ENCODE results near the gene CHCHD4.
"Not testable (repeated sequence)": the region's sequence is repeated elsewhere in the genome, so short reads cannot be mapped to it uniquely, and the experiment has no call there.

CHCHD4 gene

DNA sequence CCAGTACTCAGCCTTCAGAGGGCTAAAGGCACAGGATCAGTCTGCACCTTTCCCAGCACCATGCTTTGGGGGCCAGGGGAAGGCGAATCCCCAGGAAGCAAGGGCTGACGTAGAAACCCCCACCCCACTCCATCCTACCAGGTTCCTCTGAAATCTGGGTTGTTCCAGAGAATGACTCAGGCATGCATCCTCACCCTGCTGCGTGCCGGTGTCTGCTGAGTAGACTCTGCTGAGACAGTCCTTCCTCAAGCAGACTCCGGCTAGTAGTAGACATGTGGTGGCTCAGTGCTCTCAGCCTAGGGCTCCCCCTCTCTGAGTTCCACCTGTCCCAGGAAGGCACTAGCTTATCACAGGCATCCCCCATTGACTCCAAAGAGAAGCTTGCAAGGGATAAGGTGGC is 9.2 kb upstream of the CHCHD4 start:
- no peak for DNase-seq

DNA sequence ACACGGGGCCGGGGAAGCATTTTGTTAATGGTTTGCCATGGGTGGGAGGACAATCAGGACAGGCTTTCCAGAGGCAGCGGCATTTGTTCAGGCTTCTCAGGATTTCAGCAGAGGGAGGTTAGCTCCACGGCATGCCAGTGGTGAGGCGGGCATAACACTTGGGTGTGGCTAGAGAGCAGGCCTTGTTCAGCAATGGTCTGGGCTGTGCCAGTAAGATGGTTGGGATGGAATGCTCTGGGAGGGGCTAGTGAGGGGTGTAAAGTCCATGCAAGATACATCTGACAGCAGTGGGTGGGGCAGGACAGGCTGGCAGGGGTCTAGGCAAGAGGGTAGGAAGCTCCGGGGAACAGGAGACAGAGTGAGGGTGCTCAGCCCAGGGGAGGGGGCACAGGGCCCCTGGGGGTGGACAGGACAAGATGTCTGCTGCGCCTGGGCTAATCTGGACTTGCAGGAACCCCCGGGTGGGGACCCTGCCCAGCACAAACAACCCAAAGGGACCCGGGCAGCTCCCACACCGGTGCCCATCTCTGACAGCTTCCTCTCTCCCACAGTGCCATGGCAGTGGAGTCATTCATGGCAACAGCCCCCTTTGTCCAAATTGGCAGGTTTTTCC is 8.6 kb upstream of the CHCHD4 start:
- DNase-seq: no peak

DNA sequence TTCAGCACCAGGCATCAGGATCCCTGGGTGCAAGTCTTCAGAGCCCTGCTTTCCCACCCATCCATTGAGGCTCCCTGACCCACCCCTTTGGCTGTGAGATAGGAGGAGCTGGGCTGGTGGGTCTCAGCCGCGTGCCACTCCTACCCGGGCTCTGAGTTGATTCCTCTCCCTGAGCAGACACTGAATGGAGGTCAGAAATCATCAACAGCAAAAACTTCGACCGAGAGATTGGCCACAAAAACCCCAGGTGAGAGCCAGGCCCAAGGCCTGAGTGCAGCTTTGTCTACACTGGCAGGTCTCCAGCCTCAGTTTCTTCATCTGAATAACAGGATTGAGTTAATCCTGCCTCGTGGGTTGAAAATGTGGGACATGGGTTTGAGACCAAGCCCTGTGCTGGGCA is 8.0 kb upstream of the CHCHD4 start:
- DNase-seq: no peak

DNA sequence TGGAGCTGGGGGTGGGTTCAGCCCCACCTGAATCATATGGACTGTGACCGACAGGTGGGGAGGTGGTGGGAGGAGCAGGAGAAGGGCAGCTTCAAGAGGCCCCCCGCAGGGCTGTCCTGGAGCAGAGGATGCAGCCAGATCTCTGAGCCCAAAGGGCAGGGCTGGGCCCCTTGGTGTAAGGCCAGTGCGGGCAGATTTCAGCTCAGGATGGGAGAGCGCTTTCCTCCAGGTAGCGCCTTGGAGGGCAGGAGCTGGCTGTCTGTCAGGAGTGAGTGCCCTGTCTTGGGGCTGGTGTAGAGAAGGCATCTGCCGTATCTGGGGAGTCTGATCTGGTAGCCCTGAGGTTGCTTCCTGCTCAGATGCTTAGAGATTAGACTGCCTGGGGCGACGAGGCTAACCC is 7.5 kb upstream of the CHCHD4 start:
- no peak for DNase-seq

DNA sequence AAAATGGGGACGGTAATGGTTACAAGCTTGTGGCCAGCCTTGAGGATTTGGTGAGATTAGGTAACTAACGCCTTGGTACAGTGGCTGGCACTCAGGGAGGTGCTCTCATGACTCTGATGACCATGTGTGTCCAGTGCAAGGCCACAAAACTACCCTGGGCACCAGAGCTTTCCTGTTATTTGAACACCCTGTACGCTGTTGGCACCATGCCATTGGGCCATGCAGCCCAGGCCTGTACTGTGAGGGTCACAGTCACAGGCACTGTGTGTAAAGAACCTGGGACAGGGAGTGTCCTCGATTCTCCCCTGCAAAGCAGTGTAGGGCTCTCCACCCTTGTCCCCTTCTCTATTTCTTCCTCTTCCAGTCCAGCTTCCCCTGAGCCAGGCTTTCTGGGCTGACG is 6.5 kb upstream of the CHCHD4 start:
- no peak for DNase-seq

DNA sequence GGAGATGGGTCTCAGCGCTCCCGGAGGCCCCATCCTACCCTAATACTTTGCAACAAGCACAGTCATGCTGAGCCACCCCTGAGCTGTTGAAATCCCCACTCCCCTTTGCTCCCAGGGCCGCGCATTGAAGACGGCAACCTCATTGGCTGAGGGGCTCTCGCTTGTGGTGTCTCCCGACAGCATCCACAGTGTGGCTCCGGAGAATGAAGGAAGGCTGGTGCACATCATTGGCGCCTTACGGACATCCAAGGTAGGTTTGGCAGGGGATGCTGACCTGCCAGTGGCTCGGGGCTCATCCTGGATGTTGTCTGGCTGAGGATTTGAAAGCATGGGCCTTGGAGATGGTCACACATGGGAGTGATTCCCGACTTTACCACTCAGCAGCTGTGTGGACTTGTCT is 6.0 kb upstream of the CHCHD4 start:
- no peak for DNase-seq

DNA sequence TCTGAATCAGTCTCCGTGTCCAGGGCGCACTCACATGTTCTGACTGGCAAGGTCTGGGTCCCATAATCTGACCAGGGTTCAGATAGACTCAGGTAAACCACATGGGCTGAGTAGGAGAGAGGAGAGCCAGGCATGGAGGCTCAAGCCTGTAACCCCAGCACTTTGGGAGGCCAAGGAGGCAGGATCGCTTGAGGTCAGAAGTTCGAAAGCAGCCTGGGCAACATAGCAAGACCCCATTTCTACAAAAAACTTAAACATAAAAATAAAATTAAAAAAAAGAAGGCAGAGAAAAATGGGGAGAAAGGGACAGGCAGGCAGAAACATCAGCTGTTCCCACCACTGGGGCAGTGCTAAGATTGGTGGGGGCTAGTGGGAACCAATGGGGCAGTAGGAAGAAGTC is 5.6 kb upstream of the CHCHD4 start:
- DNase-seq: no peak

DNA sequence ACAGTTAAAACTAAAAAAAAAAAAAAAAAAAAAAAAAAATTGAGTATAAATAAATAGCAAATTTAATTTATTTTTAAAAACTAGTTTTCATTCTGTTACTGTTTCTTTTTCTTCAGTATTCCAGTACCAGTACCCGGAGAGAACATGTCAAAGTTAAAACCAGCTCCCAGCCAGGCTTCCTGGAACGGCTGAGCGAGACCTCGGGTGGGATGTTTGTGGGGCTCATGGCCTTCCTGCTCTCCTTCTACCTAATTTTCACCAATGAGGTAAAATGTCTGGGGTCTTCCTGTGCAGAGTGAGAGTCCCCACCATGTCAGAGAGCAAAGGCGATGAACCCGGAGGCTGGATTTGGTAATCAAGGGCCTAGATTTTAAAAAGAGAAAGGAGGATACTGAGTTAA is 4.6 kb upstream of the CHCHD4 start:
- no peak for DNase-seq

DNA sequence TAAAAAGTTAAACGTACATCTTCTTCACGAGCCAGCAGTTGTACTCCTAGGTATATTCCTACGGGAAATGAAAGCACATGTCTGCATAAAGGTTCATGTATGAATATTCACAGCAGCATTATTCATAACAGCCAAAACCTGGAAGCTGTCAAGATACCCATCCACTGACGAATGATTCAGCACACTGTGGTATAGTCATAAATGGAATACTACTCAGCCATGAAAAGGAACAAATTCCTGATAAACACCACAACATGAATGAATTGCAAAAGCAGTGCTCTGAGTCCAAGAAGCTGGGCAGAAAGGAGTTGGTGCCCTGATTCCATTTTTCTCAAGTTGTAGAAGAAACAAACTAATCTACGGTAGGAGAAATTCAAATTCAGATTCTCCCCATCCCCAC is 4.1 kb upstream of the CHCHD4 start:
- no peak for DNase-seq

DNA sequence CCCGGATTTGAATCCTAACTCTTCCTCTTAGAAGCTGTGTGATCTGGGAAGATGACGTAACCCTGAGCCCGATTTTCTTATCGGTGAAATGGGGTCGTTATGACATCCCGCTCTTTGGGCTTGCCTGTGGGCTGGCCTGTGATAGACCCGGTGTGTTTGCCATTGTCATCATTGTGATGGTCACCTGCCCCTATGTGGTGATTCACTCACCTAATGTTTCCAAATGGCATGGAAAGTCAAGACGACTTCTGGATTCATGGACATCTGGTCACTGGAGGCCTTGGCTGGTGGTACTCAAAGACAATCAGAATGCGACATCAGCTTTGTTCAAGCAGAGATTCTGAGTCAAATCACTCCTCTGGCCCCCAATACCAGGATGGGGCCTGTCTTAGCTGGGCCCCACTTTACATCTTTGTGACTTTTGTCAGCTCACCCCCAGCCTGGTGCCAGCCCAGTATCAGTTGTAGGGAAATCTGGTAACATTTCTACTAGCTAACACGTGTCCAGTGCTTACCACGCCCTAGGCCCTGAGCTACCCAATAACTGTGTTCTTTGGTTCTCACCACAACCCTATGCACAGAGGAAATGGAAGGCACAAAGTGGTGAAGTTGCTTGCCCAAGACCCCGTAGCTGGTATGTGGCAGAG is 3.0 kb upstream of the CHCHD4 start:
- DNase-seq: no peak

DNA sequence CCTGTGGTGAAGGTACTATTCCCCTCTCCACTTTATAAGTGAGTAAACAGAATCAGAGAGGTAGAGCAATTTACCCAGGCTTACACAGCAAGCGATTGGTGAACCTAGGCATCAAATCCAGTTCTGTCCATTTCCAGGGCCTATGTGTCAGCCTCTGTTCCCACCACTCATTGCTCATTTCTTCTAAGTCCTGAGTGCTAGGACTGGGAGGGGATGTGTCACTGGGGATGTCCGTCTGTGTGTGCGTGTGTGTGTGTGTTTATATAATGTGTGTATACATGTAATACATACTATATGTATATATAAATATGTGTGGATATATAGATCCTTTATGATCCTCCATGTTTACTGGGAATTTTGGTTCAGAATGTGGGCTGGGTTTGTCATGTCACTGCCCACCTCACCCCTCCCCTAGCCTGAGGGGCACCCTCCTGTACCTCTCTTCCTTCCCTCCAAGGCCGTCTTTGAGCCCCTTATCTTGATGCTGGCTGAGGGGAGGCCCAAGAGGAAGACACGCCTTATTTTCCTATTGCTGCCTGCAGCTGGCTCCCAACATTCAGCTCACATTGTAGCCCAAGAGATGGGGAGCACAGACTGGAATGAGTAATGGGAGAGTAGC is 2.3 kb upstream of the CHCHD4 start:
- no peak for DNase-seq

DNA sequence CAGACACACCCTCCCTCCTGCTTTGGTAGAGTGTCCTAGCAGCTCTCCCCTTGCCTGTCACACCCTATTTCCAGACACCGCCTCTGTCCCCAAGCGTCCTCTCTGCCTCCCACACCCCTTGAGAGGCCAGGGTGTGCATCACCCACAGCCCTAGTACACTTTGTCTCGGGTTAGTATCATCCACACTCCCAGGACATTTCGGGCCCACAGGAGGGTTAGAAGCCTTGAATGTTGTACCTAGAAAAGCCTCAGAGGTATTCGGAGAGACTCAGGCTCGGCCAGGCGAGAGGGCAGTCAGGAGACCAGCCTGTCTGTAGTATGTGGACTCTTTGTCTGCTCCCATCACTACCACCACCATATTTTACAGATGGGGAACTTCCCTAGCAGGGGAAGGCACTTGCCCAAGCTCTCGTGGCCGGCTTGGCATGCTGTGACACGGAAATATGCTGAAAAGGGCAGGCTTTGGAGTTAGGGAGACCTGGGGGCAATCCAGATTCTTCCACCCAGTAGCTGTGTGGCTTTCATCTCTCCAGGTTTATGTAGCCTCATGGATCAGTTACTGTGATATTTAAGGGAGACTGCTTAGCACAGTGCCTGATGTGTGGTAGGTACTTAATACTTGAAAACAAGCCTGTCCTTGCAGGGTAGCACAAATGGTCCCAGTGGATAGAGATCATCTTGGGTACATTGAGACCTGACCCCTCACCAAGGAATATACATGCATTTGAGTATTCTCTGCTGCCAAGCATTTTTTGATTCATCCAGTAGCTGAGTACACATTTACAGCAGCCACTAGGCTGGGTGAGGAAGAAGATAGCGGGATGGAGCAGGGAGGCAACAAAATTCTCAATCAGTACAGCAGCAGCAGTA is 1.6 kb upstream of the CHCHD4 start:
- no peak for DNase-seq

DNA sequence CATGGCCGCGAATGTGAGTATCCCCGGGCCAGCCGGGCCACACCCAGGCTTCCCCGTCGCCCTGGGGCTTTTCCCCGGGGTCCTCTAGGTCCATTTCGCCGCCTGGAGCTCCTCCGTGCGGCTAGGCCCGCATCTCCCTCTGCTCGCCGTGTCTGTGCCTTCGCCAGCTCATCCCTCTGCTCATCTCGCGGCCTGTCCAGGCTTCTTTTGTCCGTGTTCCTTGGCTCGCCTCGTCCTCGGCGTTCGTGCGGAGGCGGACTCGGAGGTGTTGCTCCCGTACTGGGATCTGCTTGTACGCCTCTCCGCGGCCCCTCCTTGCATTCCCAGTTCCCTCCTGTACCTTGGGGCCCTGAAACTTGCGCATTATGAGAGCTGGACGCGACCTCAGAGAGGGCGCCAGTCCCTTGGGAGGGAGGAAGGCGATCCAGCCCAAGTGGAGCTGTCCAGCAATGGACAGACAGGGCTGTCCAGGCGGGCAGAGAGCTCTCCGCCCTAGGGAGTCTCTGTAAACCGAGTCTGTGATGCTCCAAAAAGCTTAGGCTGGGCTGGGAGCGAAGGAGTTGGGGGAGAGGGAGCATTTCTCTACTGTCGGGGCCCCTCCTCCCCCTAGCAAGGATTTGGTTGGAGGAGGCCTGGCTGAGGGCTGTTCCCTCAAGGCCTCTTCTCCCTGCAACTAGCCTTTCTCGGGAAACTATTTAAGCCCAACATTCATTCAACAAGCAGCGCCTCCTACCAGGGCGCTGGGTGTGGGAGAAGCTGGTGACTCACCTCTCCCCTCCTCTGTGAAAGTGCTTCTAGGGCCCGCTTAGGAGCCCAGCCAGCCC is 735 bp upstream of the CHCHD4 start:
- DNase-seq: peak; percentile 41

DNA sequence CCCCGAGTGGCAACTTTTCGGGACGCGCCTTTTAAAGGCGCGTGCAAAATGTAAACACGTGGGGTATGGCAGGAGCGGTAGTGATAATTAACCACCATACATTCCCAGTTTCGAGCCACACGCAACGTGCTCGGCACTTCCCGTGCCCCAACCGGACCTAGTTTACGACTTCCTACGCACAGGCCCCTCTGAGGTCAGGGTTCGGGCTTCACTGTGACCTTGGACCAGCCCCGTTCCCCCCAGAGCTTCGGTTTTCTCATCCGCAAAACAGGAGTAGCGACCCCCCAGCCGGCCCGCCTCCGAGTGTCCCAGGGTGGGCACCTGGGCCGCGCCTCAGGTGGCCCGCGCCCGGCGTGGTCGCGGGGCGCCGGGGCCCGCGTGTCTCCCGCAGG is 451 bp downstream of the CHCHD4 start:
- DNase-seq: no peak

DNA sequence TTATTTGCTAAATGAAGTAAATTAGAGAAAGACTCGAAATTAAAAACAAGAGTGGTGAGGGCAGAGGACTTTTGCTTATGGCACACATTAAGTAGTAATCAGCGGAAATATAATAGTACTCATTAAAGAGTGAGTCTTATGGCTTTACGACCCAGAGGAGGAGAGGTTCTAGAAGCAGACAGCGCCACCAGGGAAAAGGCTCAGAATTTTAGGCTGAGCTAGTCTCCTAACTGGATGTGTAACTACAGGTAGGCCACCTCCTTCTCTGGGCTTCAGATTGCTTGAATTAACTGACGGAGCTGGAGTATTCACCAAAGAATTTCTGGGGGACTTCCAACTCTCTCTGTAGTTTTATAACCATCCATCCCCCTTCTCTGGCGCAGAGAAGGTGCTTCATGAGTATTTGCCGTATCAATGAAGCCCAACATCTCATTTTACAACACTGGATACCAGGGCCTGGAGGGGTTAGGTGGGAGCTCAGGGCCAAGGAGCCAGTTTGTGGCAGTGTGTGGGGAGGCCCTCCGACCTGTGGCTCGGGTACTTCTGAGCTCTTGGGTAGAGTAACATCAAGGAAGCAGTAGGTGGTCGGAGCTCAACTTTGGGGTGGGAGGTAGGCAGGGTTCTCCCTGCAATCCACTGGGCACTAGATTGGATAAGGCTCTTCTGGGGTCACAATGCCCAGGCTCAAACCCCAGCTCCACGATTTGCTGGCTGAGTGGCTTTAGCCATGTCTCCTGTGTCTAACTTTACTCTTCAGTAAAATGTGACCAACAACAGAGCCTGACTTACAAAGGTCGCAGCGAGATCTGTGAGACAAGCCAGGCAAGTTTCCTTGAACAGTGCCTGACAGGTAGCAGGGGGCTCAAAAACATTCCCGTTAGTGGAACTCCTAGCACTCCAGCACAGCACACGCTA is 1.1 kb downstream of the CHCHD4 start:
- no peak for DNase-seq

DNA sequence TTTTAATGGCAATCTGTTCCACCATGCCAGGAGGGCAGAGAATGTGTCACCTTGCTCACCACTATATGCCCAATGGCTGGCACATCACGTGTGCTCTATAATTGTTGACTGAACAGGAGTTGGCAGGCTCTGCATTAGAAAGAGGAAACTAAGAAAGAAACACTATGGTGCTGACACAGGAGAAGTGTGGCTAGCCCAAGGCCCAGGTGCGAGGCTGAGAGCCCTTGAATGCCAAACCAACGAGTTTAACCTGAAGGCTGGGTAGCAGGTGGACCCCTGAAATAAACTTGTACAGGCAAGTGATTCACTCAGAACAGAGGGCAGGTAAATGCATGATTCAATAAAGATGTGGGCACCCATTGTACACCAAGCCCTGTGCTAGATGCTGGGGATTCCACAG is 2.4 kb downstream of the CHCHD4 start:
- no peak for DNase-seq

DNA sequence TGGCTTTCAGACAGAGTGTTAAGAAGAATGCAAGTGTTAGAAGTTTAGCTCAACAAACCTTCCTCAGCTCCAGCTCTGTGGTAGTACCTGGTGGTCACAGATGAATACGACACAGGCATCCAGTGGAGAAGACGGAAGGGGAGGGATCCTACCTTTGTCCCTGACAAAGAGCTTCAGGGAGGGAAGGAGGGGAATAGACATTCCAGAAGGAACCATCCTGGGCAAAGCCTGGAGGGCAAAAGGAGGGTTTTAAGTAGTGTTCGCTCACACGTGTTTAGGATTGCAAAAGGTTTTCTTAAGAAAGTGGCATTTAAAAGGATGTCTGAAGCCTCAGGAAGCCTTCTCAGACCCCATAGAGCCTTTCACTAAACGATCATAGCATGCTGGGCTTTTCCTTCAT is 2.8 kb downstream of the CHCHD4 start:
- DNase-seq: no peak

DNA sequence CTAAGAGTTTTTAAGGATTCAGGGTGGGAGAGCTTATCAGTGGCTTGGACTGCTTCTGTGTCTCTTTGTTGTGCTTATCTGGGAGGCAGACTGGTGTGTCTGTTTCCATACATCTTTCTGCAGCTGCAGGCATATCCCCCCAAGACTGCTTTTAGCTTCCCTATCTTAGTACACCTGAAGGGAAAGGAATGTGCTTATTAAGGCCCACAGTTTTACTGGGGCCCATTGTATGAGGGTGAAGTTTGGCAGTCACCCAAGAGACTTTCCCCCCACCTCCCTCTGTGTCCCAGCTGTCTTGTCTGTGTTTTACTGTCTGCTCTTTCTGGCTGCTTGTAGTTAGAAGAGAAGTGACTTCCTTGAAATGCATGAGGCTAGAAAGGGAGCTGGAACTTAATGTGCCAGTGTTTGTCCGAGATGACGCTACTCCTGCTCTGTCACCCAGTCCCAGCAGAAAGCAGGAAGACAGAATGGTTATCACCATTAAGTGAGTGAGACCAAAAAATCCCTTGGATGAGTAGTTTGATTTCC is 3.7 kb downstream of the CHCHD4 start:
- not testable (repeated sequence) for DNase-seq

DNA sequence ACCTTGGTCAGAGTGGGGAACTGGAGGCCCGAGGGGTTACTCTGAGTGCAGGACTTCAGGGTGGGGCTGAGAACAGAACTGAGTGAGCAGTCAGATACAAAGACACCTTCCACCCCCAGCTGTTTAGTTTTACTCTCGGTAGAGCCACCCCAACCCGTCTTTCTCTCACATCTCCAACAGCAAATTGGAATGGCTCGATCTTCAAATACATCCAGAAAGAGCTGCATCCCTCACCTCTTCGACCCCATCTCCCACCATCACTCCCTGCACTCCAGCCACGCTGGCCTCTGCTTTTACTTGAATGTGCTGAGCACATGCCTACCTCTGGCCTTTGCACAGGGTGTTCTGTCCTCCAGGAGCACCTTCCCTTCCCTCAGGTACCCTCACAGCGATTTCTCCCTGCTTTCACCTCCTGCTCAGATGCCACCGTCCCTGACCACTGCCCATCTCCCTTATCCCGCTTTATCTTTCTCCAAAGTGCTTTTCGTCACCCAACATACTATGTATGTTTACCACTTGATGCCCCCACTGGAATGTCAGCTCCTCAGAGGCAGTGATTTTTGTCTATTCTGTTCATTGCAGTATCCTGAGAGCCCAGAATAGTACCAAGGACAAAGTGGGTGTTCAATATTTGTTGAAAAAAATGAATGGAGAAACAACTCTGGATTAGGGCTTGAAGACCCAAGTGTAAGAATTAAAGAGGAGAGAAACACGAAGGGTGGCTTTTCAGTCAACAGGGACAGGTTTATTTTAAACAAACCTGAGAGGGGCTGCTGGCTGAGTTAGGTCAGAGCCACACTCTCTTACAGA is 4.4 kb downstream of the CHCHD4 start:
- no peak for DNase-seq

DNA sequence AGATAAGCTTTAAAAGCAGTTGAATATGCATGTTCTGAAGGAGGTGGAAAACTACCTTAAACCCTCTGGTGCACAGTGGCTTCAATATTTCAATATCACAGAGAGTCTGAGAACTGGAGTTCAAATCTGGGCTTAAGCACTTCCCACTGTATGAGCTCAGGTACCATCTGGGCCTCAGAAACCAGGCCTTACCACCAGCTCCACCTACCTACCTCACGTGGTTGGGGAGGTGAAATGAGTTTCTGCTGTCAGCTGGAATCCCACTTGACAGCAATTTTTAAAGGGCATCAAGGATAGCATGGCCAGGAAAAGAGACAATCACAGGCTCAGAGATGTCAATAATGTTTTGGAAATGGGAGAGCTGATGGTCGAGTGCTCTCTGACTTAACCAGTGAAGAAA is 5.0 kb downstream of the CHCHD4 start:
- no peak for DNase-seq
